ENCODE measurements around the gene CRACR2A. TPM values are rescaled to one million over a fixed set of nuclear protein-coding genes. Genes with fewer than 3 reads are reported as not detected.

CRACR2A gene
- total and polyA plus RNA-seq, 9 of the 15 experiments (the other 6 are each of a cell fraction or from before 2014, with no cell fraction given), result 2.1 to 15.1 (median 10.4) TPM

- TF ChIP-seq JUN (IDR thresholded peaks at IDR 0.05; ENCODE audit: borderline replicate concordance, low read depth, low read length), result no peak
- TF ChIP-seq JUN (CRISPR knock-in tag; IDR thresholded peaks at IDR 0.05; ENCODE audit: borderline replicate concordance), result no peak
These were observed 18.0 kb upstream of the CRACR2A start (continued) for GRCh38 chr12:3770891-3771290.

DNA sequence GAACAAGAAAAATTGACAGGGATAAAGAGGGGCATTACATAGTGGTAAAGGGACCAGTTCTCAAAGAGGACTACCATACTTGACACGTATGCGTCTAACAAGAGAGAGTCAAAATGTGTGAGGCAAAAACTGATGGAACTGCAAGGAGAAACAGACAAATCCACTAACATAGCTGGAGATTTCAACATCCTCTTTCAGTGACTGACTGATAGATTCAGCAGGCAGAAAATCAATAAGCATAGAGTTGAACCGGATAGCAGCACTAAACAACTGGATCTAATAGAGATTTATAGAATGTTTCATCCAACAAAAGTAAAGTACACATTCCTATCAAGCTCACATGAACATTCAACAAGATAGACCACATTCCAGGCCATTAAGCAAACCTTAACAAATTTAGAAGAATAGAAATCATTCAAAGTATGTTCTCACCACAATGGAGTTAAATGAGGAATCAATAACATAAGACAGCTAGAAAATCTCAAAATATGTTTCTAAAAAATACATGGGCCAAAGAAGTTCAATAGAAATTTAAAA, 16.1 kb upstream of the CRACR2A start:
- Histone ChIP-seq H3K4me3 (no peak overlapping the region), H3K27ac (ENCODE audit: extremely low read depth, low read depth, low read length) (no peak overlapping the region), H4K20me1 (replicated peaks; ENCODE audit: control insufficient read depth, insufficient read depth, low read length) (no peaks in the 10 kb centered on the region), H3K4me1 (replicated peaks in 1 of 2; ENCODE audit: control insufficient read depth in 2 of 2, insufficient read depth in 2 of 2, low read length in 2 of 2) (no peaks in the 10 kb centered on the region), H3K9me3 (replicated peaks; ENCODE audit: control insufficient read depth, insufficient read depth, low read depth, low read length) (no peaks in the 10 kb centered on the region), H2AFZ (ENCODE audit: low read depth, low read length) (no peak overlapping the region), H3K36me3 (ENCODE audit: control insufficient read depth, insufficient read depth, low read length) (no peaks in the 10 kb centered on the region), H3K79me2 (ENCODE audit: control insufficient read depth, insufficient read depth, low read length) (no peaks in the 10 kb centered on the region), H3K4me2 (ENCODE audit: insufficient read depth, low read length) (no peak overlapping the region), H3K9me1 (ENCODE audit: control insufficient read depth, insufficient read depth, low read length) (no peaks in the 10 kb centered on the region), H3K9ac (ENCODE audit: insufficient read depth in 1 of 2, low read depth in 2 of 2, low read length in 2 of 2) (no peak overlapping the region), H3K27me3 (ENCODE audit: control insufficient read depth in 2 of 2, insufficient read depth in 2 of 2, low read length in 2 of 2) (no peaks in the 10 kb centered on the region; a peak in 2 of 5 replicates)
- DNase-seq (ENCODE audit: extremely low read depth in 1 of 4, low spot score in 3 of 4) (no peak), FAIRE-seq (no peak), ATAC-seq (no peak)
- POLR2A ChIA-PET, result no interaction called here
- in situ Hi-C loops (cut with MboI), result no loop called here
- CTCF ChIA-PET (ENCODE audit: low intra/inter-chr PET ratio), result no interaction called here
- TF ChIP-seq ATF2 (CRISPR knock-in tag; IDR thresholded peaks at IDR 0.05) (no peak), HNRNPK (IDR thresholded peaks at IDR 0.05; ENCODE audit: low read depth, low read length, poor library complexity, severe bottlenecking) (no peak), ZNF699 (CRISPR knock-in tag; IDR thresholded peaks at IDR 0.05; ENCODE audit: insufficient replicate concordance) (no peak)
- WGBS (ENCODE audit: insufficient coverage, low coverage, missing lambda C conversion rate), result 62% methylated on average over 3 of the region's 3 CpGs
- intact Hi-C loops (cut with micrococcal nuclease), result no loop called here
- no TSS peak for BruUV-seq (replicated peaks)

All from K562 (cell line).